A673 (cell line): Measurements from ENCODE around the gene SPAG16. TPM values are rescaled to one million over a fixed set of nuclear protein-coding genes. Genes with fewer than 3 reads are reported as not detected.

Experiments
- BruUV-seq: library from RNA; stranded (reverse); fragments of 400-500 nt; replicated peaks from 2 replicates; lab custom pipeline; 2021; lab: Mats Ljungman, UMichigan
- CTCF ChIA-PET: fragments of 300-600 bp; sonication (Branson Sonifier 250); formaldehyde crosslinking; loops from one replicate; lab custom pipeline; 2022; ENCODE audit warnings: antibody characterized with exemption; lab: Charles Lee
- POLR2A ChIA-PET: fragments of 300-600 bp; sonication (Branson Sonifier 250); formaldehyde crosslinking; loops from one replicate; lab custom pipeline; 2022; ENCODE audit warnings: antibody characterized with exemption; ENCODE audit not compliant: low non-redundant PET; lab: Charles Lee
- DNase-seq: peaks from one replicate; pipeline ENCODE4 v3.0.0-alpha.2; 2015; ENCODE audit warnings: low spot score
- H3K27ac ChIP-seq: fragments of 200-600 bp; sonication (generic); 2 replicates; pipeline ENCODE4 v1.5.1; 2016; ENCODE audit warnings: mixed run types, low read depth, mild to moderate bottlenecking, mixed read lengths, antibody characterized with exemption, low read length; ENCODE audit not compliant: poor library complexity, severe bottlenecking
- H3K27me3 ChIP-seq: fragments of 200-600 bp; sonication (generic); replicated peaks from 2 replicates; pipeline ENCODE4 v1.6.1; 2017; ENCODE audit warnings: mixed run types, low read depth, mild to moderate bottlenecking, mixed read lengths, antibody characterized with exemption, low read length; ENCODE audit not compliant: insufficient read depth, poor library complexity
- H3K36me3 ChIP-seq: fragments of 200-600 bp; sonication (generic); 2 replicates; pipeline ENCODE4 v1.6.1; 2016; ENCODE audit warnings: mixed run types, mild to moderate bottlenecking, mixed read lengths, antibody characterized with exemption, low read length; ENCODE audit not compliant: insufficient read depth, poor library complexity, severe bottlenecking
- H3K4me1 ChIP-seq: fragments of 200-600 bp; sonication (generic); 2 replicates; pipeline ENCODE4 v1.6.1; 2017; ENCODE audit warnings: mixed run types, mild to moderate bottlenecking, mixed read lengths, antibody characterized with exemption, low read length; ENCODE audit not compliant: insufficient read depth, poor library complexity, severe bottlenecking
- H3K4me3 ChIP-seq: fragments of 200-600 bp; sonication (generic); 2 replicates; pipeline ENCODE4 v1.5.1; 2016; ENCODE audit warnings: low read depth, mixed run types, mild to moderate bottlenecking, mixed read lengths, low read length; ENCODE audit not compliant: poor library complexity, severe bottlenecking
- H3K9me3 ChIP-seq: fragments of 200-600 bp; sonication (generic); 2 replicates; pipeline ENCODE4 v1.6.1; 2016; ENCODE audit warnings: mixed run types, low read depth, mild to moderate bottlenecking, mixed read lengths, antibody characterized with exemption, low read length; ENCODE audit not compliant: poor library complexity, severe bottlenecking
- EZH2 ChIP-seq: fragments of 200-600 bp; sonication (generic); IDR thresholded peaks from 2 replicates; pipeline ENCODE4 v1.6.1; 2017; ENCODE audit warnings: borderline replicate concordance, low read depth, mild to moderate bottlenecking, mixed read lengths, antibody characterized with exemption, low read length; ENCODE audit not compliant: poor library complexity, severe bottlenecking
- intact Hi-C: fragments of 100-400 bp; cut with micrococcal nuclease; formaldehyde crosslinking; loops from one replicate; pipeline ENCODE4 v1.10.0; 2022; ENCODE audit not compliant: unreplicated experiment
- total RNA-seq: library from RNA; stranded (reverse); gene quantifications from 2 replicates; pipeline ENCODE4 v1.2.3, GENCODE V29; 2021
- TF ChIP-seq, protein P1 (sequence below): fragments of 300-800, 200-600 bp; sonication (generic); conservative IDR thresholded peaks from 2 replicates; pipeline ENCODE4 v1.5.1; 2017; ENCODE audit warnings: low read depth, mild to moderate bottlenecking, antibody characterized with exemption, low read length, moderate library complexity, mixed read lengths

Gene SPAG16
- total RNA-seq, 1 experiment from 2014 or later: 13.1 TPM

DNA sequence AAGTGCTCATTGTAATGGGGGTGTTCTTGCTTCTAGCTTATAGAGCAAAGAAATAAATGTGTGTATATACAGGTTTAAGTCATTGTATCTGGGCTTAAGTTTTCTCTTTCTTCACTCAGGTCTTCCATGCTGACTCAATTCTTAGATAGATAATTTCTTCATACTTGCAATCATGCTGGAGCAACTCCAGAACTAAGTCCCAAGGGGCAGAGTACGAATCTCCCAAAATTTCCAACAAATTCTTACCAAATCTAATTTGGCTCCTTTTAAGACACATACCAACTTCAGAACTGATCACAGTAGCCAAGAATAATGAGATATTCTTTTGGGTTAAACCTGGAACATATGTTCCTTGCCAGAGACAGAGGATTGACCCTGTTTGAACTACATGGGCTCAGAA, 4.3 kb upstream of the SPAG16 start:
- DNase-seq: no peak
- ChIA-PET POLR2A (no interaction called here), CTCF (no interaction called here)
- Histone ChIP-seq H3K4me3 (no peak overlapping the region), H3K27me3 (no peaks in the 10 kb centered on the region), H3K27ac (no peak overlapping the region), H3K36me3 (no peaks in the 10 kb centered on the region), H3K4me1 (no peaks in the 10 kb centered on the region), H3K9me3 (peaks cover 7% of the 10 kb centered on the region)
- TF ChIP-seq, protein P1, sequence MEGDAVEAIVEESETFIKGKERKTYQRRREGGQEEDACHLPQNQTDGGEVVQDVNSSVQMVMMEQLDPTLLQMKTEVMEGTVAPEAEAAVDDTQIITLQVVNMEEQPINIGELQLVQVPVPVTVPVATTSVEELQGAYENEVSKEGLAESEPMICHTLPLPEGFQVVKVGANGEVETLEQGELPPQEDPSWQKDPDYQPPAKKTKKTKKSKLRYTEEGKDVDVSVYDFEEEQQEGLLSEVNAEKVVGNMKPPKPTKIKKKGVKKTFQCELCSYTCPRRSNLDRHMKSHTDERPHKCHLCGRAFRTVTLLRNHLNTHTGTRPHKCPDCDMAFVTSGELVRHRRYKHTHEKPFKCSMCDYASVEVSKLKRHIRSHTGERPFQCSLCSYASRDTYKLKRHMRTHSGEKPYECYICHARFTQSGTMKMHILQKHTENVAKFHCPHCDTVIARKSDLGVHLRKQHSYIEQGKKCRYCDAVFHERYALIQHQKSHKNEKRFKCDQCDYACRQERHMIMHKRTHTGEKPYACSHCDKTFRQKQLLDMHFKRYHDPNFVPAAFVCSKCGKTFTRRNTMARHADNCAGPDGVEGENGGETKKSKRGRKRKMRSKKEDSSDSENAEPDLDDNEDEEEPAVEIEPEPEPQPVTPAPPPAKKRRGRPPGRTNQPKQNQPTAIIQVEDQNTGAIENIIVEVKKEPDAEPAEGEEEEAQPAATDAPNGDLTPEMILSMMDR: no peak
- TF ChIP-seq EZH2: no peak
- BruUV-seq: no TSS peak
- intact Hi-C loops: no loop called here

DNA sequence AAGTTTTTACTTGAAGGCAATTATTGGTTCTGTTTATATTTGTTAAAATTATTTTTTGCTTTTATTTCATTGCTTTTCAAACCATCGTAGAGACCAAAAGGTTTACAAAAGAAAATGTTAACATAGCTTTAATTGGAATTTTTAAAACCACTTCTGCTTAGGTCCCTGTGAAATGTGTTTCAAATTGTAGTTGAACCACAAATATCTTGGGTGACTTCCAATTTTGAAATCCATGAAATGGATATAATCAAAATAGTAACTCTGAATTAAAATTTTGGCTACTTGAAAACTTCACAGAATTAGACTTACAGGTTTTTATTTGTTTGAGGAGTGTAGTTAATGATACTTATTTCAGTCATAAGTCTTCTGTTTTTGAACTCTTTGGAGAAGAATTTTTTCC, 3.1 kb upstream of the SPAG16 start:
- CTCF ChIA-PET: no interaction called here
- POLR2A ChIA-PET: no interaction called here
- no peaks in the 10 kb centered on the region for H3K36me3 ChIP-seq
- H3K9me3 ChIP-seq: peaks cover 7% of the 10 kb centered on the region
- no peaks in the 10 kb centered on the region for H3K27me3 ChIP-seq
- H3K27ac ChIP-seq: no peak overlapping the region
- intact Hi-C loops: no loop called here
- DNase-seq: no peak
- no peak overlapping the region for H3K4me3 ChIP-seq
- TF ChIP-seq EZH2: no peak
- TF ChIP-seq, protein P1: no peak
- no TSS peak for BruUV-seq
- no peaks in the 10 kb centered on the region for H3K4me1 ChIP-seq

DNA sequence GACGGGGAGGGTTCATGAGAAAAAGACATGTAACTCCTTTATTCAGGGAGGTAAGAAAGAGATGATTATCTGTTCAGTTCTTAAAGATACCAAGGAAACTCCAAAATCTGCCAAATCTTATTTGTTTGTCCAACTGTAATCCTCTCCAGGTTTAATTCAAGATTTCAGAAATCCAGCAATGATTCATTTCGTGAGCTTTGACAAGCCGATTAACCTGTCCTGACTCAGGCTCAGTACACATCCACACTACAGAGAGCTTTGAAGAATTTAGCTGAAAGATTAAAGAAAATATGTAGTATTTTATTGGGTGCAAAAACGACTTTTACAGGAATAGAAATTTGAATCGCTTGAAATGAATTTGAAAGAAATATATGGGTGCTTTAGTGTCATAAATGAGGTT, 1.1 kb downstream of the SPAG16 start:
- intact Hi-C loops: no loop called here
- Histone ChIP-seq H3K4me1 (no peaks in the 10 kb centered on the region), H3K27me3 (no peaks in the 10 kb centered on the region), H3K36me3 (no peaks in the 10 kb centered on the region), H3K9me3 (no peaks in the 10 kb centered on the region), H3K4me3 (no peak overlapping the region), H3K27ac (no peak overlapping the region)
- no TSS peak for BruUV-seq
- ChIA-PET POLR2A (no interaction called here), CTCF (no interaction called here)
- no peak for DNase-seq
- TF ChIP-seq EZH2: no peak
- TF ChIP-seq, protein P1: no peak
